HG03045 (cell line): ENCODE data around the gene RNF223.

Experiments
- ATAC-seq: cut with Tn5 transposase; IDR thresholded peaks from one replicate; pipeline ENCODE4 v1.9.1; 2021; ENCODE audit warnings: mild to moderate bottlenecking, moderate library complexity; ENCODE audit not compliant: unreplicated experiment

The RNF223 gene

DNA sequence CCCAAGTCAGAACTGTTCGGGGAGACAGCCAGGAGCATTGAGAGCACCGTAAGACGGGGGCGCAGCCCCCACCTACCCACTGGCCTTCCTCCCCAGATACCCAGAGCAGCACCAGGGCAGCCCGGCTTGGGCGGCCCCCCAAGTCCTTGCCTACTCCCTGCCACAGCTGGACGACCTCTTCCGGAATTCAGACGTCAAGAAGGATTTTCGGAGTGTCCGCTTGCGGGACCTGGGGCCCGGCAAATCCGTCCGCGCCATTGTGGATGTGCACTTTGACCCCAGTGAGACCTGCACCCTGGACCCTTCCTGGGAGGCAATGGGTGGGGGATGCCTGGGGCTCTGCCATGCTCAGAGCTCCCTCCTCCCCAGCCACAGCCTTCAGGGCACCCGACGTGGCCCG lies 26.7 kb downstream of the RNF223 start:
- no peak for ATAC-seq

DNA sequence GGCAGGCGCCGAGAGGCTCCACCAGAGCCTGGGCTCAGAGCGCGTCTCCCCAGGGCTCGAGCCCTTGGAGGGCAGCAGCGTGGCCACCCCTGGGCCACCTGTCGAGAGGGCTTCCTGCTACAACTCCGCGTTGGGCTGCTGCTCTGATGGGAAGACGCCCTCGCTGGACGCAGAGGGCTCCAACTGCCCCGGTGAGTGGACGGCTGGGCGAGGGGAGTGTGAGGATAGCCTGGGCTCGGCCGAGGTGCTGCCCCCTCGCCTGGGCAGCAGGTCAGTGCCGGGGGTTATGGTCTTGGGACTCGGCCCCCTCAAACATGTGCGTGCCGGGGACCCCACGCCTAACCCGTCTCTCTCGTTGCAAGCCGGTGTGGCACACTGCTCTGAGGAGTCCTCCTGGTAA lies 27.3 kb downstream of the RNF223 start:
- no peak for ATAC-seq

DNA sequence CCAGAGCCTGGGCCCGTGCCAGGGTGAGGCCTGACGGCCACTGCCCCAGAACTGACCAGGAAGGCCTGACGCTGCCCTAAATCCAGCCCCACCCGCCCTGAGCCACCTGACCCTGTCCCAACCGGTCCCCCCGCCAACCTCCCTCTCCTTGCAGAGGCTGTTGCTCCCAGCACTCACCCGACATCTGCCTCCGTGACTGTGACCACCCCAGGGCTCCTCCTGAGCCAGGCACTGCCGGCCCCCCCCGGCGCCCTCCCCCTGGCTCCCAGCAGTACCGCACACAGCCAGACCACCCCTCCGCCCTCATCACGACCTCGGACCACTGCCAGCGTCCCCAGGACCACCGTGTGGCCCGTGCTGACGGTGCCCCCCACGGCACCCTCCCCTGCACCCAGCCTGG lies 27.9 kb downstream of the RNF223 start:
- no peak for ATAC-seq

DNA sequence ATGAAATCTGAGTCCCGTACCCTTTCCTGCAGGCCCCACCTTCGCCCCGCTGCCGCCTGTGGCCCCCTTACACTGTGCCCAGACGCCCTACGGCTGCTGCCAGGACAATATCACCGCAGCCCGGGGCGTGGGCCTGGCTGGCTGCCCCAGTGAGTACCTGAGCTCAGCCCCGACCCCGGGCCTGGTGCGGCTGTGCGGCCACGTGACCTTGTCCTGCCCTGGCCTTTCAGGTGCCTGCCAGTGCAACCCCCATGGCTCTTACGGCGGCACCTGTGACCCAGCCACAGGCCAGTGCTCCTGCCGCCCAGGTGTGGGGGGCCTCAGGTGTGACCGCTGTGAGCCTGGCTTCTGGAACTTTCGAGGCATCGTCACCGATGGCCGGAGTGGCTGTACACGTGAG lies 29.0 kb downstream of the RNF223 start:
- no peak for ATAC-seq

DNA sequence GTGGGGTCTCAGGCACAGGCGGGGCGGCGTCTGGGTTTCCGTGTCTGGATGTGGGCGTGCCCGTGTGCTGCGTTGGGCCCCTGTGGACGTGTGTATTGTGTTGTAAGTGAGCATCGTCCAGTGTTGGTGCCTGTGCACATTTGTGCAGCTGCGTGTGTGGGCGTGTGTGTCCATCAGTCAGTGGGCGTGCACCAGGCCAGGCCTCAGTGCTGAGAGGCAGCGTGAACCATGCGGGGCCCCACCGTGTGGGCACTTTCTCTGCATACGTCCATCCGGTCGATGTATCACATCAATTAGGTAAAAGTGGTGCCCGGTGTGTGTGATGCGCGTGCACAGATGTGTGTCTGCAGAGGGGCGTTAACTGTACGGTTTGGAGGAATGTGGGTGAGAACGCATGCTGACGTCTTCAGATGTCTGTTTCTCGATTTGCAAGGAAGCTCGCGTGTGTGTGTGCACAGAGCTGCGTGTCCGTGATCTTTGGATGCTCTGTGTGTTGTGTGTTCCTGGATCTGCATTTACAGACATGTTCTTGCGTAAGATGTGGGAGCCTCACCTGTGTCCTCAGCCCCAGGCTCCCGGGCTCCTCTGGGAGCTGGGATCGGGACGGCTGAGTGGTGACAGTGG lies 29.5 kb downstream of the RNF223 start:
- ATAC-seq: no peak

DNA sequence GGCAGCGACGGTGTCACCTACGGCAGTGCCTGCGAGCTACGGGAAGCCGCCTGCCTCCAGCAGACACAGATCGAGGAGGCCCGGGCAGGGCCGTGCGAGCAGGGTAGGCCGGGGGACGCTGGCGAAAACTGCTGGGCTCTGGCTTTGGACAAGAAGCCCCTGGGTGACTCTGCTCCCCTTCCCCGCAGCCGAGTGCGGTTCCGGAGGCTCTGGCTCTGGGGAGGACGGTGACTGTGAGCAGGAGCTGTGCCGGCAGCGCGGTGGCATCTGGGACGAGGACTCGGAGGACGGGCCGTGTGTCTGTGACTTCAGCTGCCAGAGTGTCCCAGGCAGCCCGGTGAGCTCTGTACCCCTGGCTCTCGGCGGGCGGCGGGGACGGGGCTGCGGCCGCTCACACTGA lies 30.2 kb downstream of the RNF223 start:
- no peak for ATAC-seq

DNA sequence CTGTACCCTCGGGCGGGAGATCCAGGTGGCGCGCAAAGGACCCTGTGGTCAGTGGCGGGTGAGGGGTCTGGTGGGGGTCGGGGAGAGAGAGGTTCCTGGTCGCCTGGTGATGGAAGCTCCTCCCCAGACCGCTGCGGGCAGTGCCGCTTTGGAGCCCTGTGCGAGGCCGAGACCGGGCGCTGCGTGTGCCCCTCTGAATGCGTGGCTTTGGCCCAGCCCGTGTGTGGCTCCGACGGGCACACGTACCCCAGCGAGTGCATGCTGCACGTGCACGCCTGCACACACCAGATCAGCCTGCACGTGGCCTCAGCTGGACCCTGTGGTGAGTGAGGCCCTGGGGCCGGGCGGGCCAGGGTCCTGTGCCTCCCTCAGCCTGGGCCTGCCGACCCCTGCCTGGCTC lies 30.7 kb downstream of the RNF223 start:
- ATAC-seq: no peak

DNA sequence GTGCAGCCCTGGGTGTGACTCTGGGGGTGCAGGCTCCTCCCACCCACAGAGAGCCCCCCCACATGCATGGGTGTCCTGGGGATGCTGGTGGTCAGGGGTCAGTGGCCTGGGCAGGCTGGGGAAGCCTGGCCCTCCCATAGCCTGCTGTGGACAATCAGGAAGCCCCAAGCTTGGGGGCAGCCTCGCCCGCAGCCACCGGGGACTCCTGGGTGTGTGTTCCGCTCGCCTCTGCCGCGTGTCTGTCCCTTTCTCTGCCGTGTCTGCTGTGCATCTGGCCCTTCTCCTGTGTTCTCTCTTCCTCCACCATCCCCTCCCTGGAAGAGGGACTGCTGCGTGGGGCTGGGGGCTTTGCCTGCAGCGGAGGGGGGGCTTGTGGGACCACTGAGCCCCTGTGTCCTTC lies 31.3 kb downstream of the RNF223 start:
- no peak for ATAC-seq

DNA sequence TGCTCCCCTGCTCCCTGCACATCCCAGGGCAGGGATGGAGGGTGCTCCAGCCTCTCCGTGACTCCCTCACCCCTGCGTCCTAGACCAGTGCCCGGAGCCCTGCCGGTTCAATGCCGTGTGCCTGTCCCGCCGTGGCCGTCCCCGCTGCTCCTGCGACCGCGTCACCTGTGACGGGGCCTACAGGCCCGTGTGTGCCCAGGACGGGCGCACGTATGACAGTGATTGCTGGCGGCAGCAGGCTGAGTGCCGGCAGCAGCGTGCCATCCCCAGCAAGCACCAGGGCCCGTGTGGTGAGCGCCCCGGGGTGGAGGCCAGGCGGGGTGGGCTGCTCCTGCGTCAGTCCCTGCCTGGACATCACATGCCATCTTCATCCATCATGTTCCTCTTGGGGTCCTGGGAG lies 32.2 kb downstream of the RNF223 start:
- ATAC-seq: no peak

DNA sequence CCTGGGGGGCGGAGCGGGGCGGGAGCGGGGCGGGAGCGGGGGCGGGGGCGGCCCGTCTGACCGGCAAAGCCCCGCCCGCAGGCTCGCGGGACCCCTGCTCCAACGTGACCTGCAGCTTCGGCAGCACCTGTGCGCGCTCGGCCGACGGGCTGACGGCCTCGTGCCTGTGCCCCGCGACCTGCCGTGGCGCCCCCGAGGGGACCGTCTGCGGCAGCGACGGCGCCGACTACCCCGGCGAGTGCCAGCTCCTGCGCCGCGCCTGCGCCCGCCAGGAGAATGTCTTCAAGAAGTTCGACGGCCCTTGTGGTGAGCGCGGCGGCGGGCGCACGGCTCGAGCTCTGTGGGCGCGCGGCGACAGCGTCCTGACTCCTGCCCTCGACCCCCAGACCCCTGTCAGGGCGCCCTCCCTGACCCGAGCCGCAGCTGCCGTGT lies 33.0 kb downstream of the RNF223 start:
- ATAC-seq: no peak

DNA sequence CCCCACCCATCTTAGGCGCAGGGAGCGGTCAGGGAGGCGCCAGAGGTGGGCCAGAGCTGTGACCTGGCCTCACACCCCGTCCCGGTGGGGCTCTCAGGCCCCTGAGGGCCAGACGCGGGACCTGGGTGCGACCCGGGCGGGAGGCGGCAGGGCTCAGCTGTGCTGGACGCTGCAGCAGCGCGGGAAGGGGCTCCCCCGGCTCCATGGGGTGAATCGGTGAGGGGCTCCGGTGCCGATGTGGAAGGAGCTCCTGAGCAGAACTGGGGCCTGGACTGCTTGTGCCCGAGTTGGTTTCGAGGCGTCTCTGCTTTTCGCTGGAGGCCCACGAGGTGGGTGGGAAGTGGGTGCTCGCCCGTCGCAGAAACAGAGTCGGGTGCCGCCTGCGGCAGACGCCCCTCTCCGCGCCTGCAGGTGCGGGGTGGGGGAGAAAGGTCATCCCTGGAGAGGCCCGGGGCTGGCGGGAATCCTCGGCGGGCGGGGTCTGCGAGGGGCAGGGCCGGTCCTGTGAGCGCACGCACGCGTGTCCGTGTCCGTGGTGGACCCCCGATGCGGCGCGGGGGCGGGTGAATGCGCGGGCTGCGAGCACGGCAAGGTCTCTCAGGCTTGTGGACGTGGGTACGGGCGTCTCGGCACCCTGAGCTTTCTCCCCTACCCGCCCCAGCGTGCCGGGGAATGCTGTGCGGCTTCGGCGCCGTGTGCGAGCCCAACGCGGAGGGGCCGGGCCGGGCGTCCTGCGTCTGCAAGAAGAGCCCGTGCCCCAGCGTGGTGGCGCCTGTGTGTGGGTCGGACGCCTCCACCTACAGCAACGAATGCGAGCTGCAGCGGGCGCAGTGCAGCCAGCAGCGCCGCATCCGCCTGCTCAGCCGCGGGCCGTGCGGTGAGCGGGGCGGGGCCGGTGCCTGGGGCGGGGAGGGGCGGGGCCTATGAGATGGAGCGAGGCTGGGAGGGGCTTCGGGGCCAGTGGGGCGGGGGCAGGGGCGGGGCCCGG lies 33.8 kb downstream of the RNF223 start:
- ATAC-seq: no peak

DNA sequence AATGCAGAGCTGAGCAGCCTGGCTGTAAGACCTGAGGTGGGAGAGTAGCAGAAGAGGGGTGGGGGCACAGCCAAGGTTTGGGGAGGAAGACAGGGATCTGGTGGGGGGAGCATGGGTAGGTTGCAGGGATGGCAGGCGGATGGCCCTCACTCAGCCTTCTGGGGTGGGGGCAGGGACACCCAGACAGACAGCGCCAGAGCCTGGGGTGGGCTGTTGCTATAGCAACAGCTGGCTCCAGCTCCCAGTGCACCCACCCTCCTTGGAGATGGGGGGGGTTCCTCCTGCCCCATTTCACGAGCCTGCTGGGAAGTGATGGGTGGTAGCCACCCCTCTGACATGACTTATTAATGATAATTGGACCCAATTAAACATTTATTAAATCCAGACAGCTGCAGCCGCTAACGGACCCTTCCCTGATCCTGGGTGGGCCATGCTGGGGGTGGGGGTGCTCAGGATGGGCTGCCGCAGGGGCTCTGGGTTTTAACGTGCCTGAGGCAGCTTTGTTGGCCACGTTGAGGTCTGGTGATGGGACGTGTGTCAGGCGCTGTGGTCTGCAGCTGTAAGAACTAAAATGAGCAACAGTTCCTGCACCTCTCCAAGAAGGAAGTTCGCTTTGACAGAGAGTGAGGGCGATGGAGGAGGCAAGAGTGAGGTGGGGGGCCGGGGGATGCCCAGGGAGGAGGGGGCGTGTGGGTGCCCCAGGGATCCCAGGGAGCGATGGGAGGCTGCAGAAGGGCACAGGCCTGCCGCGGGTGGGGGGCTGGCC lies 34.8 kb downstream of the RNF223 start:
- ATAC-seq: no peak

DNA sequence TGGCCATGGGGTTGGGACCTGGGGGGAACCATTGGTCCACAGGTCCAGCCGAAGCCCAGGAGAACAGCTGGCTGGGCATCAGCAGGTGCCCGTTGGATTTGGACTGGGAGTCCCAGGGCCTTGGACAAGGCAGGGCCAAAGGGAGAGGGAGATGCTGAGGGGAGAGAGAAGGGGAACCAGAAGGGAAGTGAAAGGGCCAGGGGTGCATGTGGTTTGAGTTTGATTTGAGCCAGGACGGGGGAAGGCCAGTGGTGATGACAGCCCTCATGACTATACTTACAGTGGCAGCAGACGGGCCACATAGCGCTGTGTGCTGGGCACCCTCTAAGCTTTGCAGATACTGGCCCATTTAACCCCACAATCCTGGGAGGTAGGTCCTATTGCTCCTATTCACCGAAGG lies 35.4 kb downstream of the RNF223 start:
- ATAC-seq: no peak

DNA sequence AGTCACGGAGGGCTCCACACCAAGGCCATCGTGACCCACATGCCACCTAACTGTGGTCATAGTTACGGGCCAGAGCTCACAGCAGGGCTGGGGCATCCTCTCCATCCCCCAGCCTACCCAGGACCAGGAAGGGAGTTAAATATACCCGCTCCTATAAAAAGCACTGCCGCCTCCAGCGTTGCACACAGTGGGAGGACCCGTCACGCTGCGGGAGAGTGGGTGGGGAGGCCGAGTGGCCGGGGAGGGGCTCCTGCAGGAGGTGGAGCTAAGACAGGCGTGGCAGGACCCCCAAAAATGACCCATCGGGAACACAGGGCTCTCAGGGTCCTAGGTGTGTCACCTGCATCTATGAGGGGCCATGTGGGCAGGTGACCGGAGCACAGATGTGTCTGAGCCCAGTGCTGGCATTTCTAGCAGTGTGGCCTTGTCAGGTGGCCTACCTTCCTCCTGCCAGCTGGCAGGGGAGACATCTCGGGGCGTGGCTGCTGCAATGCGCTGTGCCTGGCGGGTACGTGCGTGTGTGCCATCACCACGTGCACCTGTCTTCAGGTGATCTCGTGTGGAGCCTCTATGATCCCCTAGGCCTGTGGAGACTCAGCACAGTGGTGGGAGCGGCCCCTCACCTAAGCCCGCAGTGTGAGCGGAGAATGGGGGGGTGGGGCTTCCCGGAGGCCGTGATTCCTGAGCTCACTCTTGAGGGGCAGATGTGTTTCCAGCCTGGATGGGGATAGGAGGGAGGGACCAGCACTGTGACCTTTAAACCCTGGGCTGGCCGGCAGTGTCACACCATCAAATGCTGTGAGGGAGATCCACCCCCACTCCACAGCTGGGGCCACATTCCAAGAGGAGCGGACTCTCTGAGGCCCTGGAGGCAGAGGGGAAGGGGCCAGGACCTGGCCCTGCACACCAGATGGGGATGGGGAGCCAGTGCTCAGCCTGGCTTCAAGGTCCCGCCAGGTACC lies 36.5 kb downstream of the RNF223 start:
- ATAC-seq: no peak

DNA sequence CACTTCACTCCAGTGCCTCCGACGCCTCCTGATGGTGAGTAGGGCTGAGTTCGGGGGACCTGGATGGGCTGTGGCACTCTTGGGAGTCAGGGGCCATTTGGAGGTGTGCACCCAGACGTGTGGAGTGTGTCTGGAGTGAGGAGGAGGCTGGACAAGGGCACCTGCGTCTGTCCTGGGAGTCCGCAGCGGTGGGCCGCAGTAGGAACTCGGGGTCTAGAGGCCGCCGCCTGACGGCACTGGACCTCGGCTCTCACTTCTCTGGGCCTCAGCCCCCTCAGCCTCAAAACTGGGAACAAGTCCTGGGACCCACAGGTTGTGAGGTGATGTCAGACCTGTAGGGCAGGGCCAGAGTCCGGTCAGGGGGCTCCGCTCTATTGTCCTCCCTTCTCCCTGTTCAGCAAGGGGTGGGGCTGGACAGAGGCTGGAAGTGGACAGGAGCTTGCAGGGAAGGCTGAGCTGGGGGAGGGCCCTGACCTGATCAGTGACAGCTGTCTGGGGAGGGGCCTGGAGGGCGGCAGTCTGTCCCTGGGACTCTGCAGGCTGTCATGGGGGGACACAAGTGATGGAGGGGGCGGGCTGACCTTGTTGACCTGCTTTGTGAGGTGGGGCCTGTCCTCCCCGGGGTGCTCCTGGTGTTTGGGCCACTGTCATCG lies 38.7 kb downstream of the RNF223 start:
- no peak for ATAC-seq

DNA sequence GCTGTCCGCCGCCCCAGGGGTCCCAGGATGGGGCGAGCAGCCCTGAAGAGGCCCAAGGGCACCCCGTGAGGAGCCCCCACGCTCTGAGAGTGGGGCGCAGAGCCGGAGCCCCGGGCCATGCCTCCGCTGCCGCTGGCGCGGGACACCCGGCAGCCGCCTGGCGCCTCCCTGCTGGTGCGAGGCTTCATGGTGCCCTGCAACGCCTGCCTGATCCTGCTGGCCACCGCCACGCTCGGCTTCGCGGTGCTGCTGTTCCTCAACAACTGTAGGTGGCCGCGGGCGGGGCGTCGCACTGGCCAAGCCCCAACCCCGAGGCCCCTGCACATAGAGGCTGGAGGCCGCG lies 39.7 kb downstream of the RNF223 start:
- no peak for ATAC-seq

DNA sequence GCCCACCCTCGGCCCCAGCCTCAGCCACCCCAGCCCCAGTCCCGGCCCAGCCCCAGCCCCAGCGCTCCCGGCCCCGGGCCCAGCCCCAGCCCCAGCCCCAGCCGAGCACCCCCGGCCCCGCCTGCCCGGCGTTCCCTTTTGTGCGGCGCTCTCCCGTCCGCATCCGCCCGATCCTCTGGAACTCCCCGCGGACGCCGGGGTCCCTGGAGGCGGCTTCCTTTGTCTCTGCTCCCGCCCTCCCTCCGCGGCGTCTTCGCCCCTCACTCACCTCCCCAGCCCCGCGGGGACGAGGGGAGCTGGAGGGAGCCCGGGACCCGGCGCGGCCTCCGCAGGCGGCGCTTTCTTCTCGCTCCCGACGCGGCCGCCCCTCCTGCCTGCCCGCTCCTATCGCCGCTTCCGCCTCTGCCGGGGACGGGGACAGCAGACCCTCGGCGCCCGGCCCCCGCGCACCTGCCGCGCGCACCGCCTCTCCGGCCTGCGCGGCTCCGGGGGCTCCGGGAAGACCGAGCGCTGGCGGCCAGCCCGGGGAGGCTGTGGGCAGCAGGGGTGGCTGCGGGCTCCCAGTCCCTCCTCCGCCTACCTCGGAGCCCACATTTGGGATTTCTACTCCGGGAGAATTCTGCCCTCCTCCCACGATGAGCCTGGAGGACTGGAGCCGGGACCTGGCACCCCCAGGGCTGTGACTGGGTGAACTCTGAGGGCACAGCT lies 40.2 kb downstream of the RNF223 start:
- no peak for ATAC-seq

DNA sequence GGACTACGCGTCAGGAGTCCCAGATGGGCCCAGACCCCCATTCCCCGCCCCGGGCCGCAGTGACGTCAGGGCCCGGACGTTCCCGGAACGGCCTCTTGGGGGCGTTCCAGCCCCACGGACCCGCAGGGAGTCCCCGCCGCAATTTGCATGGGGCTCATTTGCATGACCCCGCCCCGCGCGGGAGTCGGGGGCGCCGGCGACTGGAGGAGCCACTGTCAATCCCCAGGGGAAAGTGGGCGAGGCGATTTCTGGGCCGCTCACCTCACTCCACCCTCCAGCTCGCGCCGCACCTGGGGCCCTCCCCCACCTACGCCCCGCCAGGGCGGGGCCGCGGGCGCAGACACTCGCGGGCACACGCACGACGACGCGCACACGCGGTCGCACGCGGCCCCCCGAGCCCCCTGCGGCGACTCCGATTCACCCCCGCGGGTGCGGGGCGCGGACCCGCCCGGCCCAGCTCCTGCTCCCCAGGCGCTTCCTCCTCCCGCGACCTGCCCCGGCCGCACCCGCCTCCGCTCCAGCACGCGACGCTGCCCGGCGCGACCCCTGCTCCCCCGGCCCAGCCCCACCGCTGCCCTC lies 41.0 kb downstream of the RNF223 start:
- ATAC-seq: peak; percentile 83

DNA sequence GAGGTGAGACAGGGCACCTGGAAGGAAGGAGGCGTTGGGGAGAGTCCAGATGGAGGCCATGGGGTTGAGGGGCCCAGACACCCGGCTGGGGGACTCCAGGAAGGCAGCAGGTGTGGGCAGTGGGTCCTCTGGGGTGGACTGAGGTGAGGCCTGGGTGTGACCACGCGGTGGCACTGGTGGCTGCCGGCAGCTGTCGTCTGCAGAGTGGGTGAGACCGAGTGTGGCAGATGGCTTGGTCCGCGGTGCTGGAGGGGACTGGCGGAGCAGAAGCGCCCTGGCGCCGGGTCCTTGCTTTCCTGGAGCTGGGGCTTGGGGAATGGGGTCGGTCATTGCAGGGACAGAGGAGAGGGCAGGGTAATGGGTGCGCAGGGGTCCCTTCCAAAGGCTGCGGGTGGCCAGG lies 41.7 kb downstream of the RNF223 start:
- peak; percentile 7 for ATAC-seq
